Bronchial epithelial cell (primary cell): Measurements from ENCODE around the gene LBHD2. TPM values are rescaled to one million over a fixed set of nuclear protein-coding genes. Genes with fewer than 3 reads are reported as not detected.
A peak's percentile ranks its signal among the peaks of the same experiment; 100 is the strongest.
"Not testable (repeated sequence)": the region's sequence is repeated elsewhere in the genome, so short reads cannot be mapped to it uniquely, and the experiment has no call there.

ENCODE experiments used
- DNase-seq: peaks from one replicate; pipeline ENCODE4 v3.0.0-alpha.2; 2010; ENCODE audit warnings: low read depth
- FAIRE-seq: peaks from 2 replicates; lab custom pipeline; 2011; peaks lifted over from hg19 to GRCh38; lab: Jason Lieb, UNC
- H3K27me3 ChIP-seq: 2 replicates; pipeline ENCODE4 v1.5.1; 2011; ENCODE audit warnings: low read length; ENCODE audit not compliant: control insufficient read depth, insufficient read depth
- H3K36me3 ChIP-seq: 2 replicates; pipeline ENCODE4 v1.5.1; 2011; ENCODE audit warnings: low read length; ENCODE audit not compliant: control insufficient read depth, insufficient read depth
- H3K4me3 ChIP-seq: 2 replicates; pipeline ENCODE4 v1.5.1; 2011; ENCODE audit warnings: mild to moderate bottlenecking, low read depth, low read length, control low read depth
- total RNA-seq: library from RNA; depleted of rRNA; stranded (reverse); fragments of >200 nt; gene quantifications from 2 replicates; pipeline ENCODE4 v1.2.1, GENCODE V29; 2014
- TF ChIP-seq, protein P1 (sequence below): IDR thresholded peaks from 2 replicates; pipeline ENCODE4 v1.5.1; 2011; ENCODE audit warnings: mild to moderate bottlenecking, moderate library complexity, low read length, control low read depth, inconsistent platforms; ENCODE audit not compliant: insufficient read depth, severe bottlenecking

The LBHD2 gene
- total RNA-seq, 1 donor from 2014 or later, result not detected

DNA sequence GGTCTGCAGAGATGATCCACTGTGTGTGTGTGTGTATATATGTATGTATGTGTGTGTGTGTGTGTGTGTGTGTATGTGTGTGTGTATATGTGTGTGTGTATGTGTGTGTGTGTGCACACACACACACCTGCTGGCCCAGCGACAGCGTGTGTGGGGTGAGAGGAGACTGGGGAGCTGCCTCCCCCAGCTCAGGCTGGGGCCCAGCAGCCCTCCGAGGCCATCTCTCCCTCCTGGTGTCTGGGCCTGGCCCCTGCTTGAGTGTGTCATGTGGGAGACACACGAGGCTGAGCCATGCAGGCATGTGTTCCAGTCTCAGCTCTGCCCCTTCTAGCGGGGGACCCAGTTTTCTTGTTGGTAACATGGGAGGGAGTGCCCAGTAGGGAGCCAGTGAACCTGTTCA, 29.3 kb downstream of the LBHD2 start:
- TF ChIP-seq, protein P1, sequence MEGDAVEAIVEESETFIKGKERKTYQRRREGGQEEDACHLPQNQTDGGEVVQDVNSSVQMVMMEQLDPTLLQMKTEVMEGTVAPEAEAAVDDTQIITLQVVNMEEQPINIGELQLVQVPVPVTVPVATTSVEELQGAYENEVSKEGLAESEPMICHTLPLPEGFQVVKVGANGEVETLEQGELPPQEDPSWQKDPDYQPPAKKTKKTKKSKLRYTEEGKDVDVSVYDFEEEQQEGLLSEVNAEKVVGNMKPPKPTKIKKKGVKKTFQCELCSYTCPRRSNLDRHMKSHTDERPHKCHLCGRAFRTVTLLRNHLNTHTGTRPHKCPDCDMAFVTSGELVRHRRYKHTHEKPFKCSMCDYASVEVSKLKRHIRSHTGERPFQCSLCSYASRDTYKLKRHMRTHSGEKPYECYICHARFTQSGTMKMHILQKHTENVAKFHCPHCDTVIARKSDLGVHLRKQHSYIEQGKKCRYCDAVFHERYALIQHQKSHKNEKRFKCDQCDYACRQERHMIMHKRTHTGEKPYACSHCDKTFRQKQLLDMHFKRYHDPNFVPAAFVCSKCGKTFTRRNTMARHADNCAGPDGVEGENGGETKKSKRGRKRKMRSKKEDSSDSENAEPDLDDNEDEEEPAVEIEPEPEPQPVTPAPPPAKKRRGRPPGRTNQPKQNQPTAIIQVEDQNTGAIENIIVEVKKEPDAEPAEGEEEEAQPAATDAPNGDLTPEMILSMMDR, result no peak
- no peaks in the 10 kb centered on the region for H3K27me3 ChIP-seq
- no peak for DNase-seq
- FAIRE-seq, result no peak
- H3K4me3 ChIP-seq, result no peak overlapping the region
- H3K36me3 ChIP-seq, result no peaks in the 10 kb centered on the region

DNA sequence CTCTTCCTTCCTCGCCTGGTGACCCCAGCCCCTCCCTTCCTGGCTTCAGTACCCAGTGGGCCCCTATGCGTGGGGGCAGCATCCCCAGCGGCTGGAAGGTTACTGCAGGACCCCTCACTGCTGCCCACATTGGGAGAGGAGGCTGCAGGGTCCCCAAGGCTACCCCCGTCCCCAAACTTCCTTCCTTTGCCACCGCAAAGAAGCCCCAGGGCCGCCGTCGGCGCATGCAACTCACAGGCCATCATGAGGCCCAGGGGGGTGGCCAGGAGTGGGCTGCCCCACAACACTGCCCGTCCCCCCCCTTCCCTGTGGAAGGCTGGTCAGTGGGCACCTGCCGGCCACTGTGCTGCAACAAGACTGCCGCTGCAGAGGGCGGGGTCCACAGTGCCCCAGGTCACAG, 29.8 kb downstream of the LBHD2 start:
- Histone ChIP-seq H3K27me3 (peaks cover 4% of the 10 kb centered on the region), H3K4me3 (no peak overlapping the region), H3K36me3 (no peaks in the 10 kb centered on the region)
- TF ChIP-seq, protein P1, result no peak
- DNase-seq (no peak), FAIRE-seq (no peak)

DNA sequence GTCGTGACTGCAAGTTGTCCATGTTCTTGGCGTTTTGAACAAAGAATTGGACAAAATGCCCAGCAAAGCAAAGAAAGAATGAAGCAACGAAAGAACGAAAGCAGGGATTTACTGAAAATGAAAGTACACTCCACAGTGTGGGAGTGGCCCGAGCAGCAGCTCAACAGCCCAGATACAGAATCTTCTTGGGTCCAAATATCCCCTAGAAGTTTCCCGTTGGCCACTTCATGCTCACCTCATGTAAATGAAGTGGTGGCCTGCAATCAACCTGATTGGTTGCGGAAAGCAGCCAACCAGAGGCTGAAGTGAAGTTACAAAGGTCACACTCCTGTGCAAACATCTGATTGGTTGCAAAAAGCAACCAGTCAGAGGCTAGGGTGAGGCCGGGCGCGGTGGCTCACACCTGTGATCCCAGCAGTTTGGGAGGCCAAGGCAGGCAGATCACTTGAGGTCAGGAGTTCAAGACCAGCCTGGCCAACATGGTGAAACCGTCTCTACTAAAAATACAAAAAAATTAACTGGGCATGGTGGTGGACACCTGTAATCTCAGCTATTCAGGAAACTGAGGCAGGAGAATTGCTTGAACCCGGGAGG, 31.2 kb downstream of the LBHD2 start:
- not testable (repeated sequence) for DNase-seq, H3K36me3 ChIP-seq, H3K4me3 ChIP-seq, H3K27me3 ChIP-seq, FAIRE-seq

DNA sequence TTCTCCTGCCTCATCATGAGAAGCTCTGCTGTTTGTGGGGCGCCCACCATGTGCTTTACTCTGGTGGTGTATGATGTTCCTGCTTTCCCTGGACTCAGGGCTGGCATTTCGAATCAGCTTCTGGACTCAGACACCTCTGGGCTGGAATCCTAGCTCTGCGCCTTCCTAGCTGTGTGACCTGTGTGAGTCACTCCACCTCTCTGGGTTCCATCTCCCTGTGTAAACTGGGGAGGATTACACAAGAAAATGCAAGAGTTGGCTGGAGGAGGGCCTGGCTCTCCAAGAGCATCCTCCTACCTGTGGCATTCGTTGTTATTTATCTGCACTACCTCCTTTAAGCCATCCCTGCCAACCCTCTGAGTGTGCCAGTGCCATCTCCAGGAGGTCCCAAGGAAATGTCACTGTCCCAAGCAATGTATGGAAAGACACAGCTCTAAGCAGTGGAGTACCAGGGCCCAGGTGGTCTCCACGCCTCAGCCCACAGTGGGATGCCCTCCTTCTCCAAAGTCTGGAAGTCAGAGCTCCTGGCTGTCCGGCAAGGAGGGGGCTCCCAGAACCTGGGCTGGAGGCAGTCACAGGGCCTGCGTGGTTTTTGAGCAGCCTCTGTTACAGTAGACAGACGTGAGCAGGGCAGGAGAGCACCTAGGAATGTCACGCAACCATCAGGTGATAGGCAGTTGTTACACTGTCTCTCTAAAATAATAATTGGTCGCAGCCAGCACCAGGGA, 32.0 kb downstream of the LBHD2 start:
- DNase-seq, result peak; percentile 45
- TF ChIP-seq, protein P1, result no peak
- no peaks in the 10 kb centered on the region for H3K36me3 ChIP-seq
- FAIRE-seq, result no peak
- H3K4me3 ChIP-seq, result no peak overlapping the region
- H3K27me3 ChIP-seq, result peaks cover 4% of the 10 kb centered on the region

DNA sequence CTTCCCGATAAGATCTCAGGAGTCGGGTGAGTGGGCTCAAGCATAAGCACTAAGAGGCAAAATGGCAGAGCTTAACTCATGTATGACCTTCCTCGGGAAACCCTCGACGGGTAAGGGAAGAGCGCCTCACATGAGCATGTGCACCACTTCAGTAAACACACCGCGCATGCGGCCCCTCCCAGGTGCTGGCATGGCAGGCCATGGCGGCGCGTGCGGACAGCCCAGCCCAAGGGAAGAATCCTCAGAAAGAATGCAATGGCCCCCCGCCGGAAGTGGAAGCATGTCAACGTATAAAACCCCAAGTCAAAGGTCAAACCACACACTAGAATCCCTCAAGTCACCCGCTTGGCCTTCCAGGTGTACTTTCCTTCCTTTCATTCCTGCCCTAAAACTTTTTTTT, 32.6 kb downstream of the LBHD2 start:
- TF ChIP-seq, protein P1, result no peak
- FAIRE-seq (no peak), DNase-seq (no peak)
- no peak overlapping the region for H3K4me3 ChIP-seq
- no peaks in the 10 kb centered on the region for H3K36me3 ChIP-seq
- H3K27me3 ChIP-seq, result peaks cover 4% of the 10 kb centered on the region

DNA sequence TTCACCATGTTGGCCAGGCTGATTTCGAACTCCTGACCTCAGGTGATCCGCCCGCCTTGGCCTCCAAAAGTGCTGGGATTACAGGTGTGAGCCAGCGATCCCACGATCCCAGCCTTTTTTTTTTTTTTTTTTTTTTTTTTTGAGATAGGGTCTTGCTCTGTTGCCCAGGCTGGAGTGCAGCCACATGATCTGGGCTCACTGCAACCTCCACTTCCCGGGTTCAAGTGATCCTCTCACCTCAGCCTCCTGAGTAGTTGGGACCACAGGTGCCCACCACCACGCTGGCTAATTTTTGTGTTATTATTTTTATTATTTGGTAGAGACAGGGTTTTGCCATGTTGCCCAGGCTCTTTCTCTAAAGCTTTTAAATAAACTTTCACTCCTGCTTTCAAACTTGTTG, 33.5 kb downstream of the LBHD2 start:
- not testable (repeated sequence) for H3K27me3 ChIP-seq, FAIRE-seq, H3K36me3 ChIP-seq, DNase-seq, H3K4me3 ChIP-seq
